Neutrophil (primary cell): ENCODE results near the gene CREB3L2.

Experiments used
- H3K27ac ChIP-seq: fragments of 200-600 bp; sonication (generic); 2 replicates; pipeline ENCODE4 v1.5.1; 2016; ENCODE audit warnings: mild to moderate bottlenecking, moderate library complexity
- H3K27me3 ChIP-seq: fragments of 200-600 bp; sonication (generic); 2 replicates; pipeline ENCODE4 v1.6.0; 2016; ENCODE audit warnings: mild to moderate bottlenecking
- H3K36me3 ChIP-seq: fragments of 200-600 bp; sonication (generic); 2 replicates; pipeline ENCODE4 v1.5.1; 2017
- H3K4me1 ChIP-seq, 2 experiments: fragments of 200-600 bp in 1 of 2; sonication (generic) in 1 of 2; 1 replicate in 1 of 2; 2 replicates in 1 of 2; pipeline versions ENCODE4 v1.5.1 to v1.6.1; 2013 to 2016; ENCODE audit warnings: low read depth in 1 of 2, low read length in 1 of 2, mild to moderate bottlenecking in 1 of 2, moderate library complexity in 1 of 2; ENCODE audit not compliant: control insufficient read depth in 1 of 2, insufficient read depth in 1 of 2
- H3K4me3 ChIP-seq, 2 experiments: fragments of 200-600 bp in 1 of 2; sonication (generic) in 1 of 2; 1 replicate in 1 of 2; 2 replicates in 1 of 2; pipeline ENCODE4 v1.5.1; 2013 to 2016; ENCODE audit warnings: low read depth in 1 of 2, low read length in 1 of 2, mild to moderate bottlenecking in 1 of 2, moderate library complexity in 1 of 2
- H3K9me3 ChIP-seq: fragments of 200-600 bp; sonication (generic); 2 replicates; pipeline ENCODE4 v1.5.1; 2016
- CTCF ChIP-seq: fragments of 200-600 bp; sonication (generic); IDR thresholded peaks from 2 replicates; pipeline ENCODE4 v1.5.1; 2016; ENCODE audit warnings: antibody characterized with exemption

Gene CREB3L2

GRCh38 chr7:137829337-137829992 is 172.4 kb downstream of the CREB3L2 start:
- Histone ChIP-seq H3K36me3 (no peaks in the 10 kb centered on the region), H3K4me1 (no peaks in the 10 kb centered on the region), H3K4me3 (no peak overlapping the region), H3K9me3 (no peaks in the 10 kb centered on the region), H3K27me3 (peaks cover 37% of the 10 kb centered on the region), H3K27ac (no peak overlapping the region)
- no peak for TF ChIP-seq CTCF

GRCh38 chr7:137828456-137828855 is 173.4 kb downstream of the CREB3L2 start:
- Histone ChIP-seq H3K4me1 (no peaks in the 10 kb centered on the region), H3K9me3 (no peaks in the 10 kb centered on the region), H3K36me3 (no peaks in the 10 kb centered on the region), H3K27ac (no peak overlapping the region), H3K4me3 (no peak overlapping the region), H3K27me3 (peaks cover 39% of the 10 kb centered on the region)
- TF ChIP-seq CTCF, result no peak

- Histone ChIP-seq H3K9me3 (no peaks in the 10 kb centered on the region), H3K4me1 (no peaks in the 10 kb centered on the region), H3K27me3 (peaks cover 66% of the 10 kb centered on the region), H3K36me3 (no peaks in the 10 kb centered on the region), H3K4me3 (no peak overlapping the region), H3K27ac (no peak overlapping the region)
- no peak for TF ChIP-seq CTCF
Measured at GRCh38 chr7:137825489-137825888, 176.4 kb downstream of the CREB3L2 start.
